Gastrocnemius medialis (tissue), 4 donors: ENCODE data around the gene FITM1.

Source experiments
- POLR2A ChIP-seq, 2 donors: fragments of 450-650 bp; IDR thresholded peaks; one replicate each; pipeline ENCODE4 v1.6.1; 2017; ENCODE audit warnings: antibody characterized with exemption in 2 of 2, mild to moderate bottlenecking in 2 of 2, moderate library complexity in 2 of 2
- TF ChIP-seq, protein P1 (sequence below), 5 experiments: fragments of 450-650 bp in 3 of 5; fragments of 200-600 bp in 2 of 5; sonication (generic) in 2 of 5; IDR thresholded peaks in 4 of 5; conservative IDR thresholded peaks in 1 of 5; 1 replicate in 4 of 5; 2 replicates in 1 of 5; pipeline ENCODE4 v1.5.1; 2016 to 2019; ENCODE audit warnings: antibody characterized with exemption in 5 of 5, mild to moderate bottlenecking in 3 of 5, moderate library complexity in 3 of 5

DNA sequence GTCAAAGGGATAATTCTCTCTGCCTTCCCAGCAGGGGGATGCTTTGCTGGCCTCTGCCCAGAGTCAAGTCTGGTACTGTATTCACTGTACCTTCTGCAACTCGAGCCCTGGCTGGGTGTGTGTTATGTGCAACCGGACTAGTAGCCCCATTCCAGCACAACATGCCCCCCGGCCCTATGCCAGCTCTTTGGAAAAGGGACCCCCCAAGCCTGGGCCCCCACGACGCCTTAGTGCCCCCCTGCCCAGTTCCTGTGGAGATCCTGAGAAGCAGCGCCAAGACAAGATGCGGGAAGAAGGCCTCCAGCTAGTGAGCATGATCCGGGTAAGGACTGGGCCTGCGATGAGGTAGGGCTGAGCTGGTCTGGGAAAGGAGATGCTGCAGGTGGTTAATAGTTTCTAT lies 20.1 kb downstream of the FITM1 start:
- TF ChIP-seq, protein P1, sequence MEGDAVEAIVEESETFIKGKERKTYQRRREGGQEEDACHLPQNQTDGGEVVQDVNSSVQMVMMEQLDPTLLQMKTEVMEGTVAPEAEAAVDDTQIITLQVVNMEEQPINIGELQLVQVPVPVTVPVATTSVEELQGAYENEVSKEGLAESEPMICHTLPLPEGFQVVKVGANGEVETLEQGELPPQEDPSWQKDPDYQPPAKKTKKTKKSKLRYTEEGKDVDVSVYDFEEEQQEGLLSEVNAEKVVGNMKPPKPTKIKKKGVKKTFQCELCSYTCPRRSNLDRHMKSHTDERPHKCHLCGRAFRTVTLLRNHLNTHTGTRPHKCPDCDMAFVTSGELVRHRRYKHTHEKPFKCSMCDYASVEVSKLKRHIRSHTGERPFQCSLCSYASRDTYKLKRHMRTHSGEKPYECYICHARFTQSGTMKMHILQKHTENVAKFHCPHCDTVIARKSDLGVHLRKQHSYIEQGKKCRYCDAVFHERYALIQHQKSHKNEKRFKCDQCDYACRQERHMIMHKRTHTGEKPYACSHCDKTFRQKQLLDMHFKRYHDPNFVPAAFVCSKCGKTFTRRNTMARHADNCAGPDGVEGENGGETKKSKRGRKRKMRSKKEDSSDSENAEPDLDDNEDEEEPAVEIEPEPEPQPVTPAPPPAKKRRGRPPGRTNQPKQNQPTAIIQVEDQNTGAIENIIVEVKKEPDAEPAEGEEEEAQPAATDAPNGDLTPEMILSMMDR (IDR thresholded peaks at IDR 0.05 in 4 of 5, conservative IDR thresholded peaks at IDR 0.05 in 1 of 5), result no peak
- no peak for TF ChIP-seq POLR2A (IDR thresholded peaks at IDR 0.05)
